Fibroblast of the aortic adventitia (primary cell): ENCODE results near the gene SPART. TPM values are rescaled to one million over a fixed set of nuclear protein-coding genes. Genes with fewer than 3 reads are reported as not detected.

Experiments
- DNase-seq: peaks from one replicate; pipeline ENCODE4 v3.0.0-alpha.2; 2010; ENCODE audit warnings: low read depth
- H3K4me3 ChIP-seq: 2 replicates; pipeline ENCODE4 v1.5.1; 2011; ENCODE audit warnings: low read depth, mild to moderate bottlenecking, control low read depth, low read length, moderate library complexity
- total RNA-seq: library from RNA; depleted of rRNA; stranded (reverse); fragments of >200 nt; gene quantifications from 2 replicates; pipeline ENCODE4 v1.2.3, GENCODE V29; 2012; ENCODE audit warnings: low replicate concordance
- TF ChIP-seq, protein P1 (sequence below): IDR thresholded peaks from 2 replicates; pipeline ENCODE4 v1.5.1; 2011; ENCODE audit warnings: mild to moderate bottlenecking, low read length, control low read depth, inconsistent platforms; ENCODE audit not compliant: insufficient read depth

The SPART gene
- total RNA-seq, 1 donor, result 95.4 TPM

DNA sequence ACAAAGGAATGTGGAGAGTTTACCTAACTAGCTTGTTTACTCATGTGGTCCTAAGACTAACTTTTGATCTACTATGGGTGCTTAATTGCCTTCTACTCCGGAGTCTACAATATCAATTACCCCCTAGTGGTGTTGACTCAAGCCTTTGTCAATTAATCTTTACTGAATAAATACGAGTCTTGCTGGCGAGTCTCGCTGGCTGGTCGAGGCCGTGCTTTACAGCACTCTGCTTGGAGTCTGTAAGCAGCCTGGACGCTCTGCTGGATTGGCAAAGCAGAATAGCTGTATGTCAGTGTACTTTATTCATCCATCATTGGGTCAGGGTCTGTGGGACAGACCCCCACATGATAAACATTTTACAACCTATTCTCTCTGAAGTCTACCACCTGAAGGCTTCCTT is 9.9 kb upstream of the SPART start:
- no peak for DNase-seq
- H3K4me3 ChIP-seq, result no peak overlapping the region
- TF ChIP-seq, protein P1, sequence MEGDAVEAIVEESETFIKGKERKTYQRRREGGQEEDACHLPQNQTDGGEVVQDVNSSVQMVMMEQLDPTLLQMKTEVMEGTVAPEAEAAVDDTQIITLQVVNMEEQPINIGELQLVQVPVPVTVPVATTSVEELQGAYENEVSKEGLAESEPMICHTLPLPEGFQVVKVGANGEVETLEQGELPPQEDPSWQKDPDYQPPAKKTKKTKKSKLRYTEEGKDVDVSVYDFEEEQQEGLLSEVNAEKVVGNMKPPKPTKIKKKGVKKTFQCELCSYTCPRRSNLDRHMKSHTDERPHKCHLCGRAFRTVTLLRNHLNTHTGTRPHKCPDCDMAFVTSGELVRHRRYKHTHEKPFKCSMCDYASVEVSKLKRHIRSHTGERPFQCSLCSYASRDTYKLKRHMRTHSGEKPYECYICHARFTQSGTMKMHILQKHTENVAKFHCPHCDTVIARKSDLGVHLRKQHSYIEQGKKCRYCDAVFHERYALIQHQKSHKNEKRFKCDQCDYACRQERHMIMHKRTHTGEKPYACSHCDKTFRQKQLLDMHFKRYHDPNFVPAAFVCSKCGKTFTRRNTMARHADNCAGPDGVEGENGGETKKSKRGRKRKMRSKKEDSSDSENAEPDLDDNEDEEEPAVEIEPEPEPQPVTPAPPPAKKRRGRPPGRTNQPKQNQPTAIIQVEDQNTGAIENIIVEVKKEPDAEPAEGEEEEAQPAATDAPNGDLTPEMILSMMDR, result no peak

DNA sequence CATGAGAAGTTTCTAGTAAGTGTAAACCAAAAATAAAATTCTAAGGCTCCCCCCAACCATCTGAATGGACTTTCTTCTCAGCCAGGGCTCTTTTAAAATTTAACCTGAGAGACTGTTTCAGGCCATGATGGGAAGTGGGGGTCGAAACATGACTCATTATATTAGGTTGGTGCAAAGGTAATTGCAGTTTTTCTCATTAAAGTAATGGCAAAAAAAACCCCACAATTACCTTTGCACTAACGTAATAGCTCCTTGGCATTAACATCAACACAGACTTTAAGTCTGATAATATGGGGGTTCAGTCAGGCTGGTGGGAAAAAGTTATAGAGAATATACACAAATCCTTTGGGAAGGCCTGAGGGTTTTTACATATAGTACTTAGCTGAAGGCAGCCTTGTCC is 9.4 kb upstream of the SPART start:
- H3K4me3 ChIP-seq, result no peak overlapping the region
- DNase-seq, result no peak
- TF ChIP-seq, protein P1, result no peak

DNA sequence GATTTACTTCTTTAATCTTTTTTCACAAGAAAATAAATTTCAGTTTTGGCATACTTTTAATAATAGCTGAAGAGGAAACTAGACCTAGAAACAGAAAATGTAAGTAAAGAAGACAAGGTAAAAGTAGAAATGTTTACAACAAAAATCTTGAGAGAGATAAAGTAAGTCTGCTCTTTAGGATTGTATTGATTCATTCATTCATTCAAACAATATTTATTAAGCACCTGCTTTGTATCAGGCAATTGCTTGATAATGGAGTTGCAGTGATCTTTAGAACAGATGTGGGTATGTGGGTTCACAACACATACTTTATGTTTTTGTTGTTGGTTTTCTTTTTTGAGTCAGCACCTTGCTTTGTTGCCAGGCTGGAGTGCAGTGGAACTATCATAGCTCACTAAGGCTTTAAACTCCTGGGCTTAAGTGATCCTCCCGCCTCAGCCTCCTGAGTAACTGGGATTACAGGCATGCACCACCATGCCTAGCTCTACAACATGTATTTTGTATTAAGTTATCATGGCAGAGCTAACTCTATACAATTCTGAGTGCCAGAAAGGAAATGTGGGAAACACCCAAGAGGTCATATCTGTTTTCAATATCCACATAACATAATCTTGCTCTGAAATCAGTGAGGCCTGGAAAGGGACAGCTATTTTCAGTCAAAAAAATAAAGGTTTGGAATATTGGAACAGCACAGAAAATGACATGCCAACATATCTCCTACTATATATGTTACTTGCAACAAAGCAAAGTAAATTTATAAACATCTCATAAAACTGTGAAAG is 8.8 kb upstream of the SPART start:
- DNase-seq, result peak; percentile 33
- TF ChIP-seq, protein P1, result no peak
- no peak overlapping the region for H3K4me3 ChIP-seq

DNA sequence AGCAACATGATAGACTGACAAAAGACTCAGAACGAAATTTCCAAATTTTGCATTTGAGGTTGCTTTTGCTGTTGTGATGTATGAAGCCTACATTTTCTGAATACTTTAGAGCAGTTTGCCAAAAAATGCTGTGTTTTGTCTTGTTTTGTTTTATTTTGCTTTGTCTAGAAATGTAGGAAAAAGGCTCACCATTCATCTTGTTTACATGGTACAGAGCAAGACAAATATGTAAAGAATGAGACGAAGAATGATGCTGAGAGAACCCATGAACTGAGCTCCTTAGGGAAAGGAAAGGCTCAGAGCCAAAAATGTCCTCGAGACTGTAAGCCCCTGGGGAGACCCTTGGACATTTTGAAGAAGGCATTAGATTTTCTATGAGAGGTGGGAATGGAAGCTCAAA is 6.8 kb upstream of the SPART start:
- TF ChIP-seq, protein P1, result no peak
- DNase-seq, result peak; percentile 47
- no peak overlapping the region for H3K4me3 ChIP-seq

DNA sequence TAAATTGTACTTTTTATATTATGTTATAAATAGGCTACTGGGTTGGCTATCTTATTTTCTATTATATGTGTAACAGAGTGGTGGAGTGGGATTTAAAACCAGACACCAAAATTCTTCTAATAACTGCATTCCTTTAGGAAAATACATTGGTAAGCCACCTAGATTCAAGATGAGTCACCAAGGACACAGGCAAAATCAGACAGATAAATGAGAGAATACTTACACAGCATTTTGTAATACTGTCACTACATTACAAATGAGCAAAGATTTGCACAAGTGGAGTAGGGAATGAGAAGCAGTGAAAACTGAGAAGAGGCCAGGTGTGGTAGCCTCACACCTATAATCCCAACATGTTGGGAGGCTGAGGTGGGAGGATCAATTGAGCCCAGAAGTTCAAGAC is 6.2 kb upstream of the SPART start:
- peak; percentile 41 for DNase-seq
- H3K4me3 ChIP-seq, result no peak overlapping the region
- TF ChIP-seq, protein P1, result no peak

DNA sequence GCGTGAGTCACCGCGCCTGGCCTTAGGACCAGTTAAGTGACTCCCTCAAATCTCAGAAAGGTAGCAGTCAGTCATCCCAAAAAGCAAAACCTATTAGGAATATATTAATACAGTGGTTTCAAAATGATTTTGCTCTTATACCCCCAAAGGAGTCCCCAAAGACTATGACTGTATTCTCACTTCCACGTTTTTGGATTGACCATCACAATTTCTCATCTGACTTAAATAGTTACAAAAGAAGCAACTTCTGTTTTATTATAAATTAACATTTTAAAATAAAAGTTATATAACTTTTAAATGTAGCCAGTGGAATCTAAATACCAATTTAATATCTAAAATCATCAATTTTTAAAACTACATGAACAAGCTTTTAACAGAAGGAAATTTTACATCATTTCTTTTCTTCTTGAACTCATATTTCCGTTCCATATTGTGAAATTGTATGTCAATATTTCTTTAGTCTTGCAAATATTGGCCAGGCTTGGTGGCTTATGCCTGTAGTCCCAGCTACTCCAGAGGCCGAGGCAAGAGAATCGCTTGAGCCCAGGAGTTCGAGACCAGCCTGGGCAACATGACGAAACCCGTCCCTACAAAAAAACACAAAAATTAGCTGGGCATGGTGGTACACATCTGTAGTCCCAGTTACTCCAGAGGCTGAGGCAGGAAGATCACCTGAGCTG is 1.5 kb upstream of the SPART start:
- DNase-seq, result no peak
- TF ChIP-seq, protein P1, result no peak
- H3K4me3 ChIP-seq, result peak overlapping the region; percentile 88
